ENCODE measurements around the gene PTPRM.

GRCh38 chr18:7847357-7848053, 280.4 kb downstream of the PTPRM start:
- TF ChIP-seq CTCF (conservative IDR thresholded peaks at IDR 0.05; ENCODE audit: low read length) (no peak), EZH2phosphoT487 (IDR thresholded peaks at IDR 0.05; ENCODE audit: borderline replicate concordance) (no peak)

Data from Loucy (cell line).